Cortex of kidney (tissue), 1 donor: ENCODE measurements around the gene DNAJC11.
"Not testable (repeated sequence)": the region's sequence is repeated elsewhere in the genome, so short reads cannot be mapped to it uniquely, and the experiment has no call there.

Experiments
- DNase-seq: peaks from one replicate; lab custom pipeline; 2025; lab: John Stamatoyannopoulos, UW

Gene DNAJC11

GRCh38 chr1:6701437-6702153 lies at the start of gene DNAJC11:
Gene DNAJC11, minus strand, starts transcription at chr1:6701816. Its CDS starts 16 bp downstream, at chr1:6701800.
- no peak for DNase-seq

- no peak for DNase-seq
Measured at GRCh38 chr1:6750490-6750889, 48.9 kb upstream of the DNAJC11 start.

- DNase-seq, result no peak
Measured at GRCh38 chr1:6747674-6748073, 46.1 kb upstream of the DNAJC11 start.

GRCh38 chr1:6745073-6745472 lies 43.5 kb upstream of the DNAJC11 start:
- DNase-seq, result no peak

- DNase-seq, result no peak
Measured at GRCh38 chr1:6743189-6744101, 41.8 kb upstream of the DNAJC11 start.

GRCh38 chr1:6742676-6743188 lies 41.1 kb upstream of the DNAJC11 start:
- DNase-seq, result not testable (repeated sequence)

- no peak for DNase-seq
Measured at GRCh38 chr1:6738987-6739676, 37.5 kb upstream of the DNAJC11 start.

GRCh38 chr1:6732942-6733341 lies 31.3 kb upstream of the DNAJC11 start:
- no peak for DNase-seq

- no peak for DNase-seq
Measured at GRCh38 chr1:6731905-6732304, 30.3 kb upstream of the DNAJC11 start.

- DNase-seq, result no peak
Measured at GRCh38 chr1:6730880-6731279, 29.3 kb upstream of the DNAJC11 start.

- DNase-seq, result no peak
Measured at GRCh38 chr1:6730473-6730872, 28.9 kb upstream of the DNAJC11 start.

GRCh38 chr1:6727535-6727934 lies 25.9 kb upstream of the DNAJC11 start:
- no peak for DNase-seq

- no peak for DNase-seq
Measured at GRCh38 chr1:6726253-6726652, 24.6 kb upstream of the DNAJC11 start.

- DNase-seq, result no peak
Measured at GRCh38 chr1:6724517-6725141, 23.0 kb upstream of the DNAJC11 start.

GRCh38 chr1:6723621-6724428 lies 22.2 kb upstream of the DNAJC11 start:
- DNase-seq, result no peak

GRCh38 chr1:6711174-6711573 lies 9.6 kb upstream of the DNAJC11 start:
- no peak for DNase-seq

GRCh38 chr1:6704746-6705145 lies 3.1 kb upstream of the DNAJC11 start:
- DNase-seq, result no peak

- no peak for DNase-seq
Measured at GRCh38 chr1:6703016-6703415, 1.4 kb upstream of the DNAJC11 start.

- no peak for DNase-seq
Measured at GRCh38 chr1:6700853-6701436, 671 bp downstream of the DNAJC11 start.

GRCh38 chr1:6699915-6700314 lies 1.7 kb downstream of the DNAJC11 start:
- DNase-seq, result not testable (repeated sequence)

GRCh38 chr1:6695868-6696267 lies 5.7 kb downstream of the DNAJC11 start:
- no peak for DNase-seq
